ENCODE measurements around the gene SNX22. TPM values are rescaled to one million over a fixed set of nuclear protein-coding genes. Genes with fewer than 3 reads are reported as not detected.

The SNX22 gene
- total and polyA plus RNA-seq, 9 of the 15 experiments (the other 6 are each of a cell fraction or from before 2014, with no cell fraction given): 0.91 to 3.0 (median 2.0) TPM

DNA sequence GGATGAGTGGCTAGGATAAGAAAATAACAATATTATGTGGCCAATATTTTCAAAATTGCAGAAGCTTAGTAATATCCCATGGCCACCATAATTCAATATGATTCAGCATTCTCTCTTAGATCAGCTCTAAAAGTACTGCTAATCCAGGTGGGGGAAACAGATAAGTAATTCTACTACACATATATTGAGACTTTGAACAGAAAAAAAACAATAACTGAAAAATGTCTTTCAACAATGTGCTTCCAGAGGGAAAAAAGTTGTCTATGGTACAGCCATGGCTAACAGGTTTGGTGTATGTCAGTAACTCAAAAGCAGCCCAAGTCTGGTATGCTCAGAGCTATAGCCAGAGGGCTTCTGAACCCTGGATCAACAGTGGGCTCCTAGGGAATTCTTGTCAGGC lies 53.7 kb downstream of the SNX22 start (continued):
- TF ChIP-seq, protein P1, sequence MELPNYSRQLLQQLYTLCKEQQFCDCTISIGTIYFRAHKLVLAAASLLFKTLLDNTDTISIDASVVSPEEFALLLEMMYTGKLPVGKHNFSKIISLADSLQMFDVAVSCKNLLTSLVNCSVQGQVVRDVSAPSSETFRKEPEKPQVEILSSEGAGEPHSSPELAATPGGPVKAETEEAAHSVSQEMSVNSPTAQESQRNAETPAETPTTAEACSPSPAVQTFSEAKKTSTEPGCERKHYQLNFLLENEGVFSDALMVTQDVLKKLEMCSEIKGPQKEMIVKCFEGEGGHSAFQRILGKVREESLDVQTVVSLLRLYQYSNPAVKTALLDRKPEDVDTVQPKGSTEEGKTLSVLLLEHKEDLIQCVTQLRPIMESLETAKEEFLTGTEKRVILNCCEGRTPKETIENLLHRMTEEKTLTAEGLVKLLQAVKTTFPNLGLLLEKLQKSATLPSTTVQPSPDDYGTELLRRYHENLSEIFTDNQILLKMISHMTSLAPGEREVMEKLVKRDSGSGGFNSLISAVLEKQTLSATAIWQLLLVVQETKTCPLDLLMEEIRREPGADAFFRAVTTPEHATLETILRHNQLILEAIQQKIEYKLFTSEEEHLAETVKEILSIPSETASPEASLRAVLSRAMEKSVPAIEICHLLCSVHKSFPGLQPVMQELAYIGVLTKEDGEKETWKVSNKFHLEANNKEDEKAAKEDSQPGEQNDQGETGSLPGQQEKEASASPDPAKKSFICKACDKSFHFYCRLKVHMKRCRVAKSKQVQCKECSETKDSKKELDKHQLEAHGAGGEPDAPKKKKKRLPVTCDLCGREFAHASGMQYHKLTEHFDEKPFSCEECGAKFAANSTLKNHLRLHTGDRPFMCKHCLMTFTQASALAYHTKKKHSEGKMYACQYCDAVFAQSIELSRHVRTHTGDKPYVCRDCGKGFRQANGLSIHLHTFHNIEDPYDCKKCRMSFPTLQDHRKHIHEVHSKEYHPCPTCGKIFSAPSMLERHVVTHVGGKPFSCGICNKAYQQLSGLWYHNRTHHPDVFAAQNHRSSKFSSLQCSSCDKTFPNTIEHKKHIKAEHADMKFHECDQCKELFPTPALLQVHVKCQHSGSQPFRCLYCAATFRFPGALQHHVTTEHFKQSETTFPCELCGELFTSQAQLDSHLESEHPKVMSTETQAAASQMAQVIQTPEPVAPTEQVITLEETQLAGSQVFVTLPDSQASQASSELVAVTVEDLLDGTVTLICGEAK (IDR thresholded peaks at IDR 0.05): no peak
- TF ChIP-seq, protein P1 (CRISPR knock-in tag; IDR thresholded peaks at IDR 0.05): no peak
- peak; percentile 54; the same call in 1 of the 2 replicates for TF ChIP-seq MTA2 (IDR thresholded peaks at IDR 0.05; ENCODE audit: low read depth)
- no peak for TF ChIP-seq POLR2G (IDR thresholded peaks at IDR 0.05; ENCODE audit: low read depth, low read length)
- TF ChIP-seq MAFK (IDR thresholded peaks at IDR 0.05; ENCODE audit: low read length): peak; percentile 74
- TF ChIP-seq GTF2F1 (IDR thresholded peaks at IDR 0.05; ENCODE audit: low read depth, low read length): no peak
- no peak for TF ChIP-seq EZH2 (IDR thresholded peaks at IDR 0.05; ENCODE audit: borderline replicate concordance, low read depth, low read length)
- no peak for TF ChIP-seq CGGBP1 (CRISPR knock-in tag; IDR thresholded peaks at IDR 0.05)
- TF ChIP-seq PTBP1 (IDR thresholded peaks at IDR 0.05; ENCODE audit: low read depth, low read length): no peak
- TF ChIP-seq SFPQ (IDR thresholded peaks at IDR 0.05; ENCODE audit: low read depth, low read length): no peak
- TF ChIP-seq RBM34 (IDR thresholded peaks at IDR 0.05; ENCODE audit: borderline replicate concordance, insufficient read depth, low read length): no peak
- TF ChIP-seq NCOR1 (IDR thresholded peaks at IDR 0.05): no peak; the same call in 1 of the 2 replicates
- TF ChIP-seq MAFF (IDR thresholded peaks at IDR 0.05; ENCODE audit: low read length): peak; percentile 82
- TF ChIP-seq ERF (CRISPR knock-in tag; IDR thresholded peaks at IDR 0.05): no peak
- TF ChIP-seq SMARCC2 (IDR thresholded peaks at IDR 0.05; ENCODE audit: low read depth): peak; percentile 73; the same call in 1 of the 2 replicates
- TF ChIP-seq ZFX (CRISPR knock-in tag; IDR thresholded peaks at IDR 0.05): no peak
- TF ChIP-seq SOX6 (IDR thresholded peaks at IDR 0.05): 0 out of 2 replicates have a peak, but pooled peaks have one; percentile 64
- peak; percentile 67 for TF ChIP-seq CBFA2T3 (IDR thresholded peaks at IDR 0.05)
- no peak for TF ChIP-seq ZNF263 (CRISPR knock-in tag; IDR thresholded peaks at IDR 0.05; ENCODE audit: borderline replicate concordance)
- TF ChIP-seq DPF2 (IDR thresholded peaks at IDR 0.05): peak; percentile 90

Data from K562 (cell line).